HCT116 (cell line): Measurements from ENCODE around the gene DPP6. TPM values are rescaled to one million over a fixed set of nuclear protein-coding genes. Genes with fewer than 3 reads are reported as not detected.

Source experiments
- ATAC-seq: fragments of 200-7000 bp; cut with Tn5 transposase; 2 replicates; pipeline ENCODE4 v1.9.1; 2020; ENCODE audit warnings: mild to moderate bottlenecking, moderate library complexity
- BruUV-seq: library from RNA; stranded (reverse); fragments of 400-500 nt; replicated peaks from 2 replicates; lab custom pipeline; 2021; lab: Mats Ljungman, UMichigan
- CTCF ChIA-PET: fragments of 300-600 bp; sonication (Branson Sonifier 250); formaldehyde crosslinking; loops from one replicate; lab custom pipeline; 2021; ENCODE audit warnings: antibody characterized with exemption; lab: Charles Lee
- POLR2A ChIA-PET: fragments of 300-600, 350-600 bp; sonication (Branson Sonifier 250); formaldehyde crosslinking; loops from one replicate; lab custom pipeline; 2021; ENCODE audit warnings: antibody characterized with exemption; lab: Charles Lee
- RAD21 ChIA-PET, 2 experiments: fragments of 300-600 bp; sonication (Branson Sonifier 250); formaldehyde crosslinking; loops; one replicate each; lab custom pipeline; 2023; ENCODE audit warnings: low total read pairs in 2 of 2; ENCODE audit not compliant: uncharacterized antibody in 2 of 2, unreplicated experiment in 2 of 2, low non-redundant PET in 1 of 2; lab: Charles Lee
- DNase-seq: peaks from one replicate; pipeline ENCODE4 v3.0.0-alpha.2; 2010; ENCODE audit warnings: low read depth, low spot score
- H2AFZ ChIP-seq: fragments of 200-600 bp; shearing (Covaris generic), sonication (generic); 2 replicates; pipeline ENCODE4 v1.6.1; 2017; ENCODE audit warnings: low read depth, mixed run types, mixed read lengths, antibody characterized with exemption, low read length; ENCODE audit not compliant: poor library complexity, severe bottlenecking
- H3K27ac ChIP-seq: 2 replicates; pipeline ENCODE4 v1.5.1; 2012; ENCODE audit warnings: low read depth, low read length
- H3K27me3 ChIP-seq: fragments of 200-600 bp; sonication (generic); 2 replicates; pipeline ENCODE4 v1.6.1; 2016; ENCODE audit warnings: mixed run types, low read length, mixed read lengths; ENCODE audit not compliant: insufficient read depth
- H3K36me3 ChIP-seq, 2 experiments: fragments of 200-500 bp in 1 of 2; fragments of 200-600 bp in 1 of 2; sonication (Bioruptor generic) in 1 of 2; sonication (generic) in 1 of 2; 2 replicates each; pipeline versions ENCODE4 v1.5.1 to v1.6.1; 2014 to 2016; ENCODE audit warnings: low read length in 2 of 2, inconsistent platforms in 1 of 2, mixed read lengths in 1 of 2, mixed run types in 1 of 2; ENCODE audit not compliant: insufficient read depth in 2 of 2, control insufficient read depth in 1 of 2
- H3K4me1 ChIP-seq, 2 experiments: fragments of 200-600 bp in 1 of 2; sonication (generic) in 1 of 2; 2 replicates each; pipeline versions ENCODE4 v1.5.1 to v1.6.1; 2012 to 2017; ENCODE audit warnings: low read length in 2 of 2, inconsistent platforms in 1 of 2, mild to moderate bottlenecking in 1 of 2, mixed read lengths in 1 of 2, mixed run types in 1 of 2, moderate library complexity in 1 of 2; ENCODE audit not compliant: insufficient read depth in 2 of 2, control insufficient read depth in 1 of 2
- H3K4me2 ChIP-seq: fragments of 200-600 bp; sonication (generic); 2 replicates; pipeline ENCODE4 v1.6.1; 2017; ENCODE audit warnings: mixed run types, low read length, mixed read lengths
- H3K4me3 ChIP-seq, 2 experiments: fragments of 200-600 bp in 1 of 2; sonication (generic) in 1 of 2; replicated peaks in 1 of 2; 2 replicates each; pipeline ENCODE4 v1.5.1; 2011 to 2016; ENCODE audit warnings: low read length in 2 of 2, control low read depth in 1 of 2, low read depth in 1 of 2, mild to moderate bottlenecking in 1 of 2, mixed read lengths in 1 of 2, mixed run types in 1 of 2
- H3K79me2 ChIP-seq: fragments of 200-600 bp; sonication (generic); 2 replicates; pipeline ENCODE4 v1.6.1; 2017; ENCODE audit warnings: mild to moderate bottlenecking, mixed run types, low read length, moderate library complexity, mixed read lengths; ENCODE audit not compliant: insufficient read depth
- H3K9ac ChIP-seq: fragments of 200-600 bp; sonication (generic); 2 replicates; pipeline ENCODE4 v1.6.1; 2016; ENCODE audit warnings: low read length, mixed read lengths
- H3K9me2 ChIP-seq: fragments of 200-600 bp; sonication (generic), shearing (Covaris generic); 2 replicates; pipeline ENCODE4 v1.6.1; 2017; ENCODE audit warnings: mixed run types, mild to moderate bottlenecking, moderate library complexity; ENCODE audit not compliant: insufficient read depth
- H3K9me3 ChIP-seq, 2 experiments: fragments of 200-500 bp in 1 of 2; fragments of 200-600 bp in 1 of 2; sonication (Bioruptor generic) in 1 of 2; sonication (generic) in 1 of 2; 2 replicates each; pipeline ENCODE4 v1.6.1; 2014 to 2017; ENCODE audit warnings: low read length in 2 of 2, mixed read lengths in 2 of 2, inconsistent platforms in 1 of 2, low read depth in 1 of 2, mild to moderate bottlenecking in 1 of 2, mixed run types in 1 of 2, moderate library complexity in 1 of 2; ENCODE audit not compliant: control insufficient read depth in 1 of 2, insufficient read depth in 1 of 2
- H4K20me1 ChIP-seq: fragments of 200-600 bp; sonication (generic), shearing (Covaris generic); 2 replicates; pipeline ENCODE4 v1.6.1; 2017; ENCODE audit warnings: mixed run types, mild to moderate bottlenecking, moderate library complexity; ENCODE audit not compliant: insufficient read depth
- CBX3 ChIP-seq: IDR thresholded peaks from 2 replicates; pipeline ENCODE4 v1.6.1; 2012; ENCODE audit warnings: low read depth
- CEBPB ChIP-seq: IDR thresholded peaks from 2 replicates; pipeline ENCODE4 v1.6.1; 2012; ENCODE audit warnings: low read depth
- CTCF ChIP-seq, 3 experiments: fragments of 200-600 bp in 1 of 3; sonication (generic) in 1 of 3; IDR thresholded peaks in 2 of 3; conservative IDR thresholded peaks in 1 of 3; 2 replicates each; pipeline ENCODE4 v1.5.1; 2012 to 2017; ENCODE audit warnings: low read depth in 2 of 3, low read length in 2 of 3, antibody characterized with exemption in 1 of 3, borderline replicate concordance in 1 of 3, control low read depth in 1 of 3, mild to moderate bottlenecking in 1 of 3, mixed read lengths in 1 of 3, mixed run types in 1 of 3, moderate library complexity in 1 of 3; ENCODE audit not compliant: insufficient read depth in 1 of 3
- EGR1 ChIP-seq: IDR thresholded peaks from 2 replicates; pipeline ENCODE4 v1.6.1; 2012; ENCODE audit warnings: low read depth
- ELF1 ChIP-seq: IDR thresholded peaks from 2 replicates; pipeline ENCODE4 v1.6.1; 2012; ENCODE audit warnings: low read depth, borderline replicate concordance
- EZH2 ChIP-seq: fragments of 200-600 bp; sonication (generic); IDR thresholded peaks from 2 replicates; pipeline ENCODE4 v1.6.1; 2017; ENCODE audit warnings: antibody characterized with exemption, mixed run types
- EZH2phosphoT487 ChIP-seq: fragments of 200-600 bp; IDR thresholded peaks from 2 replicates; pipeline ENCODE4 v1.6.1; 2018; ENCODE audit warnings: antibody characterized with exemption, borderline replicate concordance
- FOSL1 ChIP-seq: IDR thresholded peaks from 2 replicates; pipeline ENCODE4 v1.6.1; 2012; ENCODE audit warnings: low read depth
- POLR2A ChIP-seq: IDR thresholded peaks from 2 replicates; pipeline ENCODE4 v1.7.0; 2011; ENCODE audit warnings: borderline replicate concordance; ENCODE audit not compliant: insufficient read depth, insufficient read length; ENCODE audit errors: extremely low read depth
- POLR2AphosphoS5 ChIP-seq: IDR thresholded peaks from 2 replicates; pipeline ENCODE4 v1.6.1; 2011; ENCODE audit warnings: mild to moderate bottlenecking, low read depth, low read length, moderate library complexity
- RAD21 ChIP-seq: IDR thresholded peaks from 2 replicates; pipeline ENCODE4 v1.6.1; 2012; ENCODE audit warnings: low read depth, mild to moderate bottlenecking
- SRF ChIP-seq: IDR thresholded peaks from 2 replicates; pipeline ENCODE4 v1.6.1; 2012; ENCODE audit warnings: low read depth
- TCF7L2 ChIP-seq: IDR thresholded peaks from 2 replicates; pipeline ENCODE4 v1.7.0; 2011; ENCODE audit warnings: borderline replicate concordance, inconsistent platforms; ENCODE audit not compliant: insufficient read depth, insufficient read length; ENCODE audit errors: extremely low read depth
- ZBTB33 ChIP-seq: IDR thresholded peaks from 2 replicates; pipeline ENCODE4 v1.6.1; 2011; ENCODE audit warnings: mild to moderate bottlenecking, low read length, moderate library complexity; ENCODE audit not compliant: insufficient replicate concordance; ENCODE audit errors: extremely low read depth
- ZFX ChIP-seq: fragments of 450-650 bp; IDR thresholded peaks from 2 replicates; pipeline ENCODE4 v1.6.1; 2017
- ZNF274 ChIP-seq: fragments of 200-500 bp; sonication (Bioruptor generic); IDR thresholded peaks from 2 replicates; pipeline ENCODE4 v1.6.1; 2014; ENCODE audit warnings: mild to moderate bottlenecking, low read depth, low read length, inconsistent platforms
- intact Hi-C: fragments of 100-400 bp; cut with micrococcal nuclease; formaldehyde crosslinking; loops from 2 replicates; pipeline ENCODE4 v1.10.0; 2022
- total RNA-seq: library from RNA; stranded (reverse); gene quantifications from one replicate; pipeline ENCODE4 v1.2.1, GENCODE V29; 2021; ENCODE audit not compliant: unreplicated experiment
- TF ChIP-seq, protein P1 (sequence below): IDR thresholded peaks from 2 replicates; pipeline ENCODE4 v1.6.1; 2012
- TF ChIP-seq, protein P2 (sequence below): IDR thresholded peaks from 2 replicates; pipeline ENCODE4 v1.6.1; 2012; ENCODE audit warnings: low read depth

Gene DPP6
- total RNA-seq, 1 experiment from 2014 or later, result not detected

DNA sequence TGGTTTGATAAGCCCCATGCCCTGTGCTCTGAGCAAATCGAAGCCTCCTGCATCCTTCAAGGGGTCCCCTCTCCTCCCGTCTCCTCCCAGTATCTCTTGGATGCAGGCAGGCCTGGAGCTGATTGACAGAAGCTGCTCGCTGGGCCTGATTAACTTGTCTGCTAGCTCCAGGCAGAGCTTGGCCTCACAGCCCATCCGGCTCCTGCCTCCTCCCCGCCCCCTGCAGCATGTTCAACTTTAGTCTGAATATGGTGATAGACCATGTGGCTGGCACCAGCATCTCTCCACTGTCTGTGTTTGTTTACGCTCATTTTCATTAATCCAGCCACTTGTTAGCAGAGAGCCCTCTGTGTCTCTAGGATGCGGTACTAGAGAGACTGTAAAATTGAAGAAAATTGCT, 432.2 kb downstream of the DPP6 start (continued):
- TF ChIP-seq TCF7L2 (no peak), ZBTB33 (no peak), POLR2A (no peak), EZH2phosphoT487 (no peak), CBX3 (no peak), POLR2AphosphoS5 (no peak), ZFX (no peak), FOSL1 (no peak), EGR1 (no peak), EZH2 (no peak), ELF1 (no peak)

GRCh38 chr7:154484943-154485342, 432.7 kb downstream of the DPP6 start:
- Histone ChIP-seq H3K9ac (no peak overlapping the region), H3K27ac (no peak overlapping the region), H3K9me2 (no peaks in the 10 kb centered on the region), H3K9me3 (peaks cover 0 to 17% of the 10 kb centered on the region in 2 experiments; a peak in 2 of 4 replicates), H3K4me2 (no peak overlapping the region), H2AFZ (no peak overlapping the region), H3K27me3 (no peaks in the 10 kb centered on the region), H4K20me1 (no peaks in the 10 kb centered on the region), H3K4me3 (no peak overlapping the region), H3K79me2 (no peaks in the 10 kb centered on the region), H3K36me3 (no peaks in the 10 kb centered on the region), H3K4me1 (no peaks in the 10 kb centered on the region)
- RAD21 ChIA-PET, result no interaction called here
- ATAC-seq (no peak), DNase-seq (no peak)
- POLR2A ChIA-PET, result no interaction called here
- intact Hi-C loops, result no loop called here
- TF ChIP-seq ZNF274 (no peak), RAD21 (no peak), CEBPB (no peak), CTCF (IDR thresholded peaks at IDR 0.05 in 2 of 3, conservative IDR thresholded peaks at IDR 0.05 in 1 of 3; ENCODE audit: borderline replicate concordance in 1 of 3, insufficient read depth in 1 of 3, low read depth in 2 of 3, low read length in 2 of 3) (no peak), FOSL1 (no peak), SRF (no peak), ELF1 (no peak), EZH2 (no peak), ZFX (no peak)
- TF ChIP-seq, protein P1, sequence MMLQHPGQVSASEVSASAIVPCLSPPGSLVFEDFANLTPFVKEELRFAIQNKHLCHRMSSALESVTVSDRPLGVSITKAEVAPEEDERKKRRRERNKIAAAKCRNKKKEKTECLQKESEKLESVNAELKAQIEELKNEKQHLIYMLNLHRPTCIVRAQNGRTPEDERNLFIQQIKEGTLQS, result no peak
- TF ChIP-seq, protein P2, sequence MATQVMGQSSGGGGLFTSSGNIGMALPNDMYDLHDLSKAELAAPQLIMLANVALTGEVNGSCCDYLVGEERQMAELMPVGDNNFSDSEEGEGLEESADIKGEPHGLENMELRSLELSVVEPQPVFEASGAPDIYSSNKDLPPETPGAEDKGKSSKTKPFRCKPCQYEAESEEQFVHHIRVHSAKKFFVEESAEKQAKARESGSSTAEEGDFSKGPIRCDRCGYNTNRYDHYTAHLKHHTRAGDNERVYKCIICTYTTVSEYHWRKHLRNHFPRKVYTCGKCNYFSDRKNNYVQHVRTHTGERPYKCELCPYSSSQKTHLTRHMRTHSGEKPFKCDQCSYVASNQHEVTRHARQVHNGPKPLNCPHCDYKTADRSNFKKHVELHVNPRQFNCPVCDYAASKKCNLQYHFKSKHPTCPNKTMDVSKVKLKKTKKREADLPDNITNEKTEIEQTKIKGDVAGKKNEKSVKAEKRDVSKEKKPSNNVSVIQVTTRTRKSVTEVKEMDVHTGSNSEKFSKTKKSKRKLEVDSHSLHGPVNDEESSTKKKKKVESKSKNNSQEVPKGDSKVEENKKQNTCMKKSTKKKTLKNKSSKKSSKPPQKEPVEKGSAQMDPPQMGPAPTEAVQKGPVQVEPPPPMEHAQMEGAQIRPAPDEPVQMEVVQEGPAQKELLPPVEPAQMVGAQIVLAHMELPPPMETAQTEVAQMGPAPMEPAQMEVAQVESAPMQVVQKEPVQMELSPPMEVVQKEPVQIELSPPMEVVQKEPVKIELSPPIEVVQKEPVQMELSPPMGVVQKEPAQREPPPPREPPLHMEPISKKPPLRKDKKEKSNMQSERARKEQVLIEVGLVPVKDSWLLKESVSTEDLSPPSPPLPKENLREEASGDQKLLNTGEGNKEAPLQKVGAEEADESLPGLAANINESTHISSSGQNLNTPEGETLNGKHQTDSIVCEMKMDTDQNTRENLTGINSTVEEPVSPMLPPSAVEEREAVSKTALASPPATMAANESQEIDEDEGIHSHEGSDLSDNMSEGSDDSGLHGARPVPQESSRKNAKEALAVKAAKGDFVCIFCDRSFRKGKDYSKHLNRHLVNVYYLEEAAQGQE, result no peak
- CTCF ChIA-PET, result no interaction called here
- BruUV-seq, result no TSS peak
